SU-DHL-6 (cell line): Measurements from ENCODE around the gene YWHAQ.

Source experiments
- H2AFZ ChIP-seq: fragments of 200-600 bp; sonication (generic); 2 replicates; pipeline ENCODE4 v1.6.1; 2014; ENCODE audit warnings: low read depth, mild to moderate bottlenecking, moderate library complexity, mixed read lengths, antibody characterized with exemption, low read length; ENCODE audit not compliant: severe bottlenecking
- H3F3A ChIP-seq: fragments of 200-600 bp; shearing (Covaris generic); 2 replicates; pipeline ENCODE4 v1.6.0; 2016; ENCODE audit warnings: antibody characterized with exemption, mild to moderate bottlenecking; ENCODE audit not compliant: insufficient read depth
- H3K27ac ChIP-seq: fragments of 200-600 bp; sonication (generic); 2 replicates; pipeline ENCODE4 v1.5.1; 2016; ENCODE audit warnings: low read depth, mild to moderate bottlenecking, low read length, moderate library complexity, mixed read lengths
- H3K27me3 ChIP-seq: fragments of 200-600 bp; sonication (generic), shearing (Covaris generic); 2 replicates; pipeline ENCODE4 v1.6.0; 2014; ENCODE audit warnings: mild to moderate bottlenecking, low read length
- H3K36me3 ChIP-seq: fragments of 200-600 bp; sonication (generic); 2 replicates; pipeline ENCODE4 v1.6.1; 2014; ENCODE audit warnings: mild to moderate bottlenecking, low read length, mixed read lengths
- H3K4me2 ChIP-seq: fragments of 300-600, 200-600 bp; shearing (Covaris generic), sonication (generic); 2 replicates; pipeline ENCODE4 v1.6.0; 2014; ENCODE audit warnings: low read length, low read depth, mild to moderate bottlenecking; ENCODE audit not compliant: poor library complexity, severe bottlenecking
- H3K4me3 ChIP-seq: fragments of 200-600 bp; sonication (generic); 2 replicates; pipeline ENCODE4 v1.5.1; 2014; ENCODE audit warnings: antibody characterized with exemption, low read length, mild to moderate bottlenecking, mixed read lengths; ENCODE audit not compliant: insufficient read depth, poor library complexity, severe bottlenecking
- H3K79me2 ChIP-seq: fragments of 200-600 bp; sonication (generic); 2 replicates; pipeline ENCODE4 v1.6.1; 2014; ENCODE audit warnings: mild to moderate bottlenecking, low read length, moderate library complexity; ENCODE audit not compliant: insufficient read depth
- H3K9ac ChIP-seq: fragments of 200-600 bp; sonication (generic); 2 replicates; pipeline ENCODE4 v1.7.0; 2014; ENCODE audit warnings: mild to moderate bottlenecking, low read length
- H3K9me2 ChIP-seq: fragments of 200-600 bp; sonication (generic); replicated peaks from 2 replicates; pipeline ENCODE4 v1.6.1; 2014; ENCODE audit warnings: low read length; ENCODE audit not compliant: insufficient read depth
- H3K9me3 ChIP-seq: fragments of 200-600 bp; sonication (generic); 2 replicates; pipeline ENCODE4 v1.6.1; 2014; ENCODE audit warnings: low read length, mixed read lengths; ENCODE audit not compliant: insufficient read depth
- H4K20me1 ChIP-seq: fragments of 200-600 bp; sonication (generic); 2 replicates; pipeline ENCODE4 v1.6.1; 2014; ENCODE audit warnings: low read depth, mild to moderate bottlenecking, antibody characterized with exemption, low read length, moderate library complexity, mixed read lengths
- EZH2phosphoT487 ChIP-seq: fragments of 200-600 bp; sonication (generic), shearing (Covaris generic); conservative IDR thresholded peaks from 2 replicates; pipeline ENCODE4 v1.6.1; 2018; ENCODE audit warnings: mild to moderate bottlenecking, antibody characterized with exemption, low read length, moderate library complexity, mixed read lengths
- TF ChIP-seq, protein P1 (sequence below): fragments of 200-600 bp; sonication (generic); IDR thresholded peaks from one replicate; pipeline ENCODE4 v1.5.1; 2017; ENCODE audit warnings: antibody characterized with exemption, mild to moderate bottlenecking, low read length, moderate library complexity; ENCODE audit not compliant: insufficient read depth, poor library complexity, severe bottlenecking

The YWHAQ gene

DNA sequence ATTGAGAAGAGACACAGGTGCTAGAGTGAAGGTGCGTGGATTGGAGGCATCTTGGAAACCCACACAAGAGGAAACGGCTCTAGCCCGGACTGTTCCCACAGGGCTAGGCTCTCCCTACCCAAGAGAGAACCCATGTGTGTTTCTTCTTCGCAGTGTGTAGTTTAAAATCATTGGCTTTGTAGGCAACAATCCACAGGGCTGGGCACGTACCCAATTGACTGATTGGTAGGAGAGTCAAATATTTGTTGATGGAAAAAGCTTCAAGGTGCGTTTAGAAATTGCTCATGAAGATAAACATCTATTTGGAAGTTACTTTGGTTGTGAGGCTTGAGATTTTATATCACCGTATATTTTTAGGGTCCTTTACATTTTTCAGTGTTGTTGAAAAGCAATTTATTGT is 13.2 kb upstream of the YWHAQ start:
- Histone ChIP-seq H3K27me3 (no peaks in the 10 kb centered on the region), H3K79me2 (no peaks in the 10 kb centered on the region), H3K9me3 (no peaks in the 10 kb centered on the region), H3K36me3 (no peaks in the 10 kb centered on the region), H3K4me3 (no peak overlapping the region), H3K4me2 (no peak overlapping the region), H3F3A (no peaks in the 10 kb centered on the region), H3K27ac (no peak overlapping the region), H2AFZ (no peak overlapping the region), H3K9ac (no peak overlapping the region), H3K9me2 (no peaks in the 10 kb centered on the region), H4K20me1 (no peaks in the 10 kb centered on the region)
- TF ChIP-seq EZH2phosphoT487 = no peak
- TF ChIP-seq, protein P1, sequence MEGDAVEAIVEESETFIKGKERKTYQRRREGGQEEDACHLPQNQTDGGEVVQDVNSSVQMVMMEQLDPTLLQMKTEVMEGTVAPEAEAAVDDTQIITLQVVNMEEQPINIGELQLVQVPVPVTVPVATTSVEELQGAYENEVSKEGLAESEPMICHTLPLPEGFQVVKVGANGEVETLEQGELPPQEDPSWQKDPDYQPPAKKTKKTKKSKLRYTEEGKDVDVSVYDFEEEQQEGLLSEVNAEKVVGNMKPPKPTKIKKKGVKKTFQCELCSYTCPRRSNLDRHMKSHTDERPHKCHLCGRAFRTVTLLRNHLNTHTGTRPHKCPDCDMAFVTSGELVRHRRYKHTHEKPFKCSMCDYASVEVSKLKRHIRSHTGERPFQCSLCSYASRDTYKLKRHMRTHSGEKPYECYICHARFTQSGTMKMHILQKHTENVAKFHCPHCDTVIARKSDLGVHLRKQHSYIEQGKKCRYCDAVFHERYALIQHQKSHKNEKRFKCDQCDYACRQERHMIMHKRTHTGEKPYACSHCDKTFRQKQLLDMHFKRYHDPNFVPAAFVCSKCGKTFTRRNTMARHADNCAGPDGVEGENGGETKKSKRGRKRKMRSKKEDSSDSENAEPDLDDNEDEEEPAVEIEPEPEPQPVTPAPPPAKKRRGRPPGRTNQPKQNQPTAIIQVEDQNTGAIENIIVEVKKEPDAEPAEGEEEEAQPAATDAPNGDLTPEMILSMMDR = no peak

DNA sequence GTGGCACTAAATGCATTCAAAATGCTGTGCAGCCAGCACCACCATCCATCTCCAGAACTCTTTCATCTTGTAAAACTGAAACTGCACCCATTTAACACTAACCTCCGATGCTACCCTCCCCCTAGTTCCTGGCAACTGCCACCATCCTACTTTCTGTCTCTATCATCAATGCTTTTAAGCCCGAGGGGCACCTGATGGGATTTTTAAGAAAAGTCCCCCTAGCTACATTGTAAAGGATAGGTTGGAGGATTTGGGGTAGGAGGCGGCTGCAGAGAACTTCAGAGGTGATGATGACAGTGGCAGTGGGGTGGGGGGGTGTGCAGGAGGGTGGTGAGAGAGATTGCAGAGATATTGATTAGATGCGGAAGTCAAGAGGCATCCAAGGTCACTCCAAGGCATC is 10.8 kb upstream of the YWHAQ start:
- H3F3A ChIP-seq = no peaks in the 10 kb centered on the region
- H4K20me1 ChIP-seq = no peaks in the 10 kb centered on the region
- H3K79me2 ChIP-seq = no peaks in the 10 kb centered on the region
- no peak overlapping the region for H3K4me2 ChIP-seq
- no peak overlapping the region for H3K27ac ChIP-seq
- H3K36me3 ChIP-seq = no peaks in the 10 kb centered on the region
- no peak overlapping the region for H3K9ac ChIP-seq
- no peak overlapping the region for H3K4me3 ChIP-seq
- no peak for TF ChIP-seq EZH2phosphoT487
- TF ChIP-seq, protein P1 = no peak
- no peaks in the 10 kb centered on the region for H3K9me3 ChIP-seq
- H3K9me2 ChIP-seq = no peaks in the 10 kb centered on the region
- H3K27me3 ChIP-seq = no peaks in the 10 kb centered on the region
- H2AFZ ChIP-seq = no peak overlapping the region

DNA sequence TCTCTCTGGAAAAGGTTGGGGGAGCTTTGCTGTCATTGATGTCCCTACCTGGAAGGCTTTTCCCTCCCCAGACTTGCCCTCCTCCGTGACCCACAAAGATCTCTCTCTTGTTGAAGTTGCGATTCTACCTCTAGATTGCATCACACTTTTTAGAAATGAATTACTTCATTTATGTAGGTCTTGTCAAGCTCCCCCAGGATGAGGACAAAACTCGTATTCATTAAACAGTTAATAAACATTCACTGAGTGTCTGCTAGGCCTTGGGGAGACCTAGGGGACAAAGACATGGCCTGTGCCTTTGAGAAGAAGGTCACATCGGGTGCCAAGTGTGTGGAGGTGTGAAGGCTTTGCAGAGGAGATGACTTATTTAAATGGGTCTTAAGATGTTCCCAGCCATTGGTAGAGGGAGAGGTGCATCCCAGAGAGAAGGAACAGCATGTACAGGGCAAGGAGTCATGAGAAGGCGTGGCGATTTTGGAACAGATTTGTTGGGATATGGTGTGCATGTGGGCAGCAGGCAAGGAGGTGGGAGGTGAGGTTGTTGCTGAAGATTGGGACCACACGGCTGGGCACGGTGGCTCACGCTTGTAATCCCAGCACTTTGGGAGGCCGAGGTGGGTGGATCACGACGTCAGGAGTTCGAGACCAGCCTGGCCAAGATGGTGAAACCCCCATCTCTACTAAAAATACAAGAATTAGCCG is 9.8 kb upstream of the YWHAQ start:
- no peak overlapping the region for H3K4me3 ChIP-seq
- no peaks in the 10 kb centered on the region for H3F3A ChIP-seq
- no peaks in the 10 kb centered on the region for H3K9me2 ChIP-seq
- no peaks in the 10 kb centered on the region for H3K9me3 ChIP-seq
- no peaks in the 10 kb centered on the region for H3K27me3 ChIP-seq
- H3K4me2 ChIP-seq = no peak overlapping the region
- TF ChIP-seq, protein P1 = no peak
- no peak for TF ChIP-seq EZH2phosphoT487
- H3K9ac ChIP-seq = no peak overlapping the region
- H3K27ac ChIP-seq = no peak overlapping the region
- no peaks in the 10 kb centered on the region for H3K36me3 ChIP-seq
- H4K20me1 ChIP-seq = no peaks in the 10 kb centered on the region
- H2AFZ ChIP-seq = no peak overlapping the region
- no peaks in the 10 kb centered on the region for H3K79me2 ChIP-seq
